ENCODE data around the gene RIMS4.

DNA sequence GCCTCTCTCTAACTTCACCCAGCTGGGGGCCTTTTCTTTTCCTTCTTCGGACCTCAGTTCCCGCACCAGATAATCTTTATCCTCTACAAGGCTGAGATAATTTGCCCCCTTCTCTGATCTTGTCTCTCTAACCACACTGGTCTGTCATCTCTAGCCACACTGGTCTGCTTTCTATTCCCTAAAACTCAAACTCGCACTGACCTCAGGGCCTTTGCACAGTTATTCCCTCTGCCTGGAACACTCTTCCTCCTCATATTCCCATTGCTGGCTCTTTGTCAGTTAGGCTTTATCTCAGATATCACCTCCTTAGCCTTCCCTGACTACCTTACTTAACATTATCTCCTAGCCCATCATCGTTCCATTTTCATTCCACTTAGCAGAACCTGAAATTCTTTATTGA lies 7.6 kb downstream of the RIMS4 start:
- TF ChIP-seq CTCF (IDR thresholded peaks at IDR 0.05) (no peak), POLR2A (IDR thresholded peaks at IDR 0.05) (no peak), EP300 (IDR thresholded peaks at IDR 0.05) (no peak)

Data from ovary (tissue), 3 donors.